NOMO-1 treated with dmso at 0.1 percent for 144 hours (cell line): ENCODE measurements around the gene HECW1.

Experiments used
- DNase-seq: peaks from one replicate; lab custom pipeline; 2025; ENCODE audit not compliant: unreplicated experiment; lab: John Stamatoyannopoulos, UW

Gene HECW1

GRCh38 chr7:43405948-43406347, 293.5 kb downstream of the HECW1 start:
- DNase-seq = no peak

- DNase-seq = no peak
Observed at GRCh38 chr7:43406961-43407360, 294.5 kb downstream of the HECW1 start.

DNA sequence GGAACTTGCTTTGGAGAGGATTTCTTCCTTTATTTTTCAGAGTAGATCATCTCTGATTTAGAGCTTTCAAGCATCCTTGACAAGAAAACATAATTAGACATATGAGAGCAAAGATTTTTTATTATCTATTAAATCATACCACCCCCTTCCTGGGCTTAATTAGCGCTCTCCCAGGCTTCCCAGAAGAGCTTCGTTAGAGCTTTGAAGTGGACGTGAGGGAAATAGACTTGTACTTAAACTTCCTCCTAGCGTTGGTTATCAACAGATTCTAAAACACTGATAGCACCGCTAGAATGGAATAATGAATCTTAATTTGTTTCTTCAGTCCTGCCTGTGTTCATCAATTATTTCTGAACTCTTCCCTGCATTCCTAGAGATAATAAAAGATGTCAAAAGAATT, 296.5 kb downstream of the HECW1 start:
- no peak for DNase-seq

DNA sequence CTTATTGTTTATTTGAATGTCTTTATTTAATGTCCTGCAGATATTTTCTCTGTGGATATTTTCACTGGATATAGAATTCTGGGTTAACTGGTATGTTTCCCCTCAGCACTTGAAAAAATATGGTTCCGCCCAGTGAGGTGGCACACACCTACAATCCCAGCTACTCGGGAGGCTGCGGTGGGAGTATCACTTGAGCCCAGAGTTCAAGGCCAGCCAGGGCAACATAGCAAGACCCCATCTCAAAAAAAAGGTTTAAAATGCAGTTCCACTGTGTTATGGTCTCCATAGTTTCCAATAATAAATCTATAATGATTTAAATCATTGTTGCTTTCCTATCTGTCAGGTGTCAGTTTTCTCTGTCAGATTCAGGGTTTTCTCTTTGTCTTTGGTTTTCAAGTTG, 305.0 kb downstream of the HECW1 start:
- no peak for DNase-seq

DNA sequence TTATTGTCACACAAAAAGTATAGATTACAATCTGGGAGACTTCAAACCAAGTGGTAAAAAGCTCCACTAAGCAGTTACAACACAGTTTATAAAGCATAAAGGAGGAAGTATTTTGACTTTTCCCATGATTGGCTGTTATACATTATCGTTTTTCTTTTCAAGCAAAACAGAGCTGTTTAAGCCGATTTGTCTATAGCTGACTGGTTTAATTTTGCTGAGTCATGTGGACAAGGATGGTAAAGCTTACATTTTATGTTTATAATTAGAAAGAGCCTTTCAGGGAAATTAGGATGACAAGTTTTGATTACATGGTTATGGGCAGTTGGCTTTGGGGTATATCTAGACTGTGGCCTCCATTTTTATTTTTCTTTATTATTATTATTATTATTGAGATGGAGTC, 318.0 kb downstream of the HECW1 start:
- no peak for DNase-seq

DNA sequence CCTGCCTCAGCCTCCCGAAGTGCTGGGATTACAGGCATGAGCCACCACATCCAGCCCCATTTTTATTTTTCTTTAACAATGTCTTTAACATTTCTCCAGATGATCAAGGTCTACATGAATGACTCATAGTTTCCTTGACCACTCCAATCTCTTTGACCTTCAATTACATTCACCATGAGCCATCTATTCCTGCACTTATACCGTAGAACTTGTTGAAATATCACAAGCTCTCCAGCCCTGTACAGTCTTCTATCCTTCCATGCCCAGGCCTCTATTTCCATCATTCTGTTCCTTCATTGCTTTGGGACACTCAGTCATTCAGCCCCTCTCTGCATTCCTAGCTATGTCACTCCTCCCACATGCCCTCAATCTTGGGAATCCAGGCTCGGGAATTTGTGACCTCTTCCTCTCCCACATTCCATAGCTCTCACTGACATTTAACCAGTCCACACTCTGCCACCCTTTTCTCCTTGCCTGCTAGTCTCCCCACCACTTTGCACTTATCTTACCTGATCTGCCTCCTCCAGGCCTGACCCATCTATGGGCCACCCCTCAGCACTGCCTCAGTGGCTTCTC, 318.7 kb downstream of the HECW1 start:
- DNase-seq = no peak

- no peak for DNase-seq
Observed at GRCh38 chr7:43433639-43434038, 321.2 kb downstream of the HECW1 start.

DNA sequence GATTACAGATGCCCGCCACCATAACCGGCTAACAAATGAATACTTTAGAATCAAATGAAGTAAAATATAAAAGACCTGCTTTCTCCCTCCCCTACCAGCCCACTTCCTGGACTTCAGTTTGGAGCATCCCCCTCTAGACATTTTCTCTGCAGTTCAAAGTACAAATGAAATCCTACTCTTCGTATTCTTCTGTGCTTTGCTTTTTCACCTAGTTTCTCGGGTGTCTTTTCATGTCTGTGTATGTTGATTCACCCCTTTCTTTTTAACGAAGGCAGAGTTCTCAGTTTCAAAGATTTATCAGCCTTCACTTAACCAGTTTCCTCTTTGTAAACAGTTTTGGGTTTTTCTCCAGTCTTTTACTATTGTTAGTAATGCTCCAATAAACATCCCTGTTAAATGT, 324.6 kb downstream of the HECW1 start:
- DNase-seq = no peak

GRCh38 chr7:43438897-43439479, 326.5 kb downstream of the HECW1 start:
- DNase-seq = no peak

DNA sequence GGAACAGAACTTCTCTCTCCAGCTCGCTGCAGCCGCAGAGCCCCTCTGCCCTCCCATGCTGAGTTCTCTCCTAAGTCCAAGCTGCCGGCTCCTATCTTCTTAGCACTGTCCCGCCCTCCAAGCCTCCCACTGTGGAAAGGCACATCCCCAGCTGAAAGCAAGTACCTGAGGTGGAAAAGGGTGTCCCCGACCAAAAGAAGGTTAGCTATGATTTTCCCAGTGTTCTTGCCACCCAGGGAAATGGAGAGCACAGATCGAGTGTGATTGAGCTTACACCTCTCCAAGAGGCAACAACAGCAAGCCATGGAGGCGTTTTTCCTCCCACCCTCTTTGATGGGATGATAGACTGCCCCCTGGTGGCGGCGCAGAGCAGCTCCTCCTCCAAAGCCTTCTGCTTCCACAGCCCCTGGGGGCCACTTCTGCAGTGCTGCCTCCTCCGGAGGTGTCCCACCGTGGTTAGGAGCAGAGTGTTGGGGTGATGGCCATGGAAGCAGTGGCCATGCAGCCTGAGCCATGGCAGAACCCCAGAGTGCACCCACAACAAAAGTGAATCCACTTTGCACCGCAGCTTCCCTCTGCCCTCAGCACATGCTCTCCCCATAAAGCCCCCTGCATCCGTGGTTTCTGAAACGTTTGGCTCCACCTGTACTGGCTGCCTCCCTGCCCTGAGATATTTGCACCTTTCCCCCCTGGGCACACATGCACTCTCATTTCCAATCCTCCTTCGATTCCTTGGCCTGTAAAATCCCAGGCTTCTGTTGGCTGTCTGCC, 327.4 kb downstream of the HECW1 start:
- peak; percentile 45 for DNase-seq

GRCh38 chr7:43441231-43442130, 329.0 kb downstream of the HECW1 start:
- no peak for DNase-seq

DNA sequence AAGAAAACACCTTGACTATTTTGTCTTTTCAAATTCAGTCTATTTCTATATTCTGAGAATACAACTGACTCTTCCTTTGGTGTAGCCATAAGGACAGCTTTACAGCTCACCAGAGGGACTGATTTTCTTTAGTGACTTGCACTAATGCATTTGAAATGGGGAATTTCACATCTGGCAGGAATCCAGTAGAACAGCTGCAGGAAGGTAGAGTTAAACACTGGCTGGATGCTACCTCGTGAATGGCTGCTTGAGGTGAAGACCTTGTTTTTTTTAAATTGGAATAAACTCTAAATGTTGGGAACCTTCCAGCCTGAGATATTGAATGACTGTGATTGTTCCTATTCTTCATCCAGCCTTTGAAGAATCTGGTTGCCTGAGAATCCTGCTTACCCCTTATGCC, 330.9 kb downstream of the HECW1 start:
- DNase-seq = no peak

DNA sequence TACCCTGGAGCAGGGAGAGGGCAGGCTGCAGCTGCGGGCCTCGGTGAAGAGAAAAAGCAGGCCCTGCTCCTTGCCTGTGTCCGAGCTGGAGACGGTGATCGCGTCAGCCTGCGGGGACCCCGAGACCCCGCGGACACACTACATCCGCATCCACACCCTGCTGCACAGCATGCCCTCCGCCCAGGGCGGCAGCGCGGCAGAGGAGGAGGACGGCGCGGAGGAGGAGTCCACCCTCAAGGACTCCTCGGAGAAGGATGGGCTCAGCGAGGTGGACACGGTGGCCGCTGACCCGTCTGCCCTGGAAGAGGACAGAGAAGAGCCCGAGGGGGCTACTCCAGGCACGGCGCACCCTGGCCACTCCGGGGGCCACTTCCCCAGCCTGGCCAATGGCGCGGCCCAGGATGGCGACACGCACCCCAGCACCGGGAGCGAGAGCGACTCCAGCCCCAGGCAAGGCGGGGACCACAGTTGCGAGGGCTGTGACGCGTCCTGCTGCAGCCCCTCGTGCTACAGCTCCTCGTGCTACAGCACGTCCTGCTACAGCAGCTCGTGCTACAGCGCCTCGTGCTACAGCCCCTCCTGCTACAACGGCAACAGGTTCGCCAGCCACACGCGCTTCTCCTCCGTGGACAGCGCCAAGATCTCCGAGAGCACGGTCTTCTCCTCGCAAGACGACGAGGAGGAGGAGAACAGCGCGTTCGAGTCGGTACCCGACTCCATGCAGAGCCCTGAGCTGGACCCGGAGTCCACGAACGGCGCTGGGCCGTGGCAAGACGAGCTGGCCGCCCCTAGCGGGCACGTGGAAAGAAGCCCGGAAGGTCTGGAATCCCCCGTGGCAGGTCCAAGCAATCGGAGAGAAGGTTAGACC, 332.5 kb downstream of the HECW1 start:
- DNase-seq = no peak

DNA sequence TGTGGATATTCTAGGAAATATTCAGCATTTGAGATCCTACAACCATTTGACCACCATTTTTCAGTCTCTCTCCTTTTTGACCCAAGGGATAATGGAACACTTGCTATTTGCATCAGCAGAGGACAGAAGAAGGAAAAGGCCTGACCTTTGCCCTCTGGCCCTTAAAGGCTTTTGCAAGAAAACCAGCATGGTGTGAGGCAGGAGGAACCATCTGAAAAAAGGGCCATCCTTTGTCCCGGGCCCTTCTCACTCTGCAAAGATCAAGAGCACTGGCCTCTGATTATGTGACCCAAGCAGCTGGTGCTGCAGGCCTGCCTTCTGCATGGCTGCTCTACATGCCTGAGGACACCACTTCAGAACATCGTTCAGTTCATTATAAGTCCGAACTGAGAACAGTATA, 337.1 kb downstream of the HECW1 start:
- no peak for DNase-seq

DNA sequence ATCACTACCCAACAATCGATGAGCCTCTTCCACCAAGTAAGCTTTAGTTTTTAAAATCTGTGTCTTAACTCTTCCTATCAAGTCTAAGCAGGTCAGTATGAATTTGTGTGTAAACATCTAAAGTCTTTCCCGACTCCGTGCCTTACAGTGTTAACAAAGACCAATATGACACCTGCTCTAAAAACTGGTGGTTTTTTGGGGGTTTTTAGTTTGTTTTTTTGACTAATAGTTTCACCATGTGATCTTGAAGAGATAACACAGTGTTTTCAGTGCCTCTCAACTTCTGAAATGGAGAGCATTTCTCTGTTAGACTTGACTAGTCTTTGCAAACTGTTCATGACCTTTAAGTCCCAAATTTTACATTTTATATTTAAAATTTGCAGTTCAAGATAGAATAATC, 338.4 kb downstream of the HECW1 start:
- DNase-seq = no peak

DNA sequence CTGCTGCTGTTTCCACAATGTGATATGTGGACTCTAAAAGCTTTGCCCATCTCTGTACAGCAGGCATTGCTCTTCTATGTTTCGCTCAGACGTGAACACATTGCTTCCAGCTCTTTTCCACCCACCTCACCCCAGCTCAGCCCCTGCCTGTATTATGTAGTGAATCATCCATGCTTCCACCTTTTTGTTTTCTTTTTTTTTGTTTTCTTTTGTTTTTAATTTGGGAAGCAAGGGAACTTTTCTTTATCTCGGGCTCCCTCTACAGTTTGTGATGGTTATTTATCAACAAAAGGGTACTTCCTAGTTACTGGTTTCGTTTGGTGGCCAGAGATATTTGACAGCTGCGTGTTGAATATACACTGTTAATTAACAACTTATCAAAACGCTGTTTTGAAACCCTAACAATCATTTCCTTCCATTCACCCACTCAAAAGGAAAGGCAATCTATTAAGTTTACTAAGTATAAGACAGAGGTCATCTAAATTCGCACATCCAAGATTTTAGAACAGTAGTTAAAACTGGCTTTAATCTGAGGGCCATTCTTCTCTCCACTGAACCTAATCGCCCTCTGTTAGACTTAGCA, 342.6 kb downstream of the HECW1 start:
- peak; percentile 25 for DNase-seq

DNA sequence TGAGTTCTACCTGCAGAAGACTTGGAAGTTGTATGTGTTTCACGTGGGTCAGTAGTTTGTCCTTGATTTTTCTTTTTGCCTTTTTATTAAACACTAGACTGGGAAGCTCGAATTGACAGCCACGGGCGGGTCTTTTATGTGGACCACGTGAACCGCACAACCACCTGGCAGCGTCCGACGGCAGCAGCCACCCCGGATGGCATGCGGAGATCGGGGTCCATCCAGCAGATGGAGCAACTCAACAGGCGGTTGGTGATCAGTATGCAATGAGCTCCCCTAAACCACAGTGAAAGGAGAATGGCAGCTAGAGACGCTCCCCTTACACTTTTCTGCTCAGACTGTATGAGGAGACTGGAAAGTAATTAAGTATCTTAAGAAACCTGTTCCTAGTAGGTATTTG, 343.8 kb downstream of the HECW1 start:
- DNase-seq = no peak

GRCh38 chr7:43458330-43459018, 346.0 kb downstream of the HECW1 start:
- no peak for DNase-seq

GRCh38 chr7:43459019-43459337, 346.5 kb downstream of the HECW1 start:
- DNase-seq = no peak
